GM12864 (cell line): ENCODE measurements around the gene NELL1.

Experiments used
- DNase-seq: peaks from one replicate; pipeline ENCODE4 v3.0.0-alpha.2; 2011; ENCODE audit warnings: low read depth
- H3K4me3 ChIP-seq: 2 replicates; pipeline ENCODE4 v1.5.1; 2011; ENCODE audit warnings: mild to moderate bottlenecking, low read depth, low read length, control low read depth
- CTCF ChIP-seq: IDR thresholded peaks from 2 replicates; pipeline ENCODE4 v1.5.1; 2011; ENCODE audit warnings: low read depth, mild to moderate bottlenecking, moderate library complexity, low read length, control low read depth, inconsistent platforms; ENCODE audit errors: missing control alignments

The NELL1 gene

GRCh38 chr11:20782775-20783174 lies 113.4 kb downstream of the NELL1 start:
- no peak for TF ChIP-seq CTCF
- H3K4me3 ChIP-seq, result no peak overlapping the region
- no peak for DNase-seq

- no peak for TF ChIP-seq CTCF
- no peak for DNase-seq
- H3K4me3 ChIP-seq, result no peak overlapping the region
Measured at GRCh38 chr11:20783220-20783619, 113.8 kb downstream of the NELL1 start.

- no peak overlapping the region for H3K4me3 ChIP-seq
- no peak for TF ChIP-seq CTCF
- no peak for DNase-seq
Measured at GRCh38 chr11:20790622-20791021, 121.2 kb downstream of the NELL1 start.

- H3K4me3 ChIP-seq, result no peak overlapping the region
- no peak for DNase-seq
- no peak for TF ChIP-seq CTCF
Measured at GRCh38 chr11:20795005-20795404, 125.6 kb downstream of the NELL1 start.

GRCh38 chr11:20808328-20808727 lies 138.9 kb downstream of the NELL1 start:
- no peak for DNase-seq
- no peak overlapping the region for H3K4me3 ChIP-seq
- TF ChIP-seq CTCF, result no peak

- no peak for TF ChIP-seq CTCF
- H3K4me3 ChIP-seq, result no peak overlapping the region
- no peak for DNase-seq
Measured at GRCh38 chr11:20821046-20821445, 151.7 kb downstream of the NELL1 start.

- H3K4me3 ChIP-seq, result no peak overlapping the region
- DNase-seq, result no peak
- no peak for TF ChIP-seq CTCF
Measured at GRCh38 chr11:20821470-20821869, 152.1 kb downstream of the NELL1 start.
